ENCODE results near the gene HSPA1L.

The HSPA1L gene

DNA sequence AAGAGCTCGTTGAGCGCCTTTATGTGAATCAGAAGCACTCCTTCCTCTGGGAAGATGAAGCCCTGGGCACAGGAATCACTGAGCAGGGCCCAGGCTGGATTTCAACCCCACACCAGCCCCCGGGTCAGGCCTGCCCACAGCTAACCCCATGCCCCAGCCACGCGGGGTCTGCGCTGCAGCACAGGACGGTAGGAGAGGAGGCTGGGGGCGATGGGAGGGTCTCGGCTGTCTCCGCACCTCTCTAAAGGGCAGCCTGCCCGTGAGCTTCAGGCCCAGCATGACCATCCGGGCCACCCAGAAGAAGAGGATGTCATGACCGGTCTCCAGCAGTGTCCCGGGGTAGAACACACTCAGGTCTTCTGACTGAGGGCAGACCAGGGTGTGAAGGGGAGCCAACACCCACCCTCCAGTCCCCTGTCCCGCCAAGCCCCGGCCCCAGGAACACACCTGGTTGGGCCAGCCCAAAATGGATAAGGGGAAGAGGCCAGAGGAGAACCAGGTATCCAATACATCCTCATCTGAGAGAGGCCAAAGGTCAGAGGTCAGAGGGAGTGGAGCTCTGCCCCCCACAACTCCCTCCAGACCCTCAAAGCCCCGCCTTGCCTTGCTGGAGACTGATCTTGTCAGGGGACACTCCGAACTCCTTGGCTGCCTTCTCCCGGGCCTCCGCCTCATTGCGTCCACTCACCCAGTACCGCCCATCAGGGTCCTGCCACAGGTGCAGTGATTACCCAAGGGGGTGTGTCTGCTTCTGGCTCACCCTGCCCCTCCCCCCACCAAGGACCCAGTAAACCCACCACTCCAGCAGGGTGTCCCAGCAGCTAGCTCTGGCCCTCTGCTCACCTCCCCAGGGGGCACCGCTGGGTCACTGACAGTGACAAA, 33.6 kb downstream of the HSPA1L start:
- DNase-seq: no peak

DNA sequence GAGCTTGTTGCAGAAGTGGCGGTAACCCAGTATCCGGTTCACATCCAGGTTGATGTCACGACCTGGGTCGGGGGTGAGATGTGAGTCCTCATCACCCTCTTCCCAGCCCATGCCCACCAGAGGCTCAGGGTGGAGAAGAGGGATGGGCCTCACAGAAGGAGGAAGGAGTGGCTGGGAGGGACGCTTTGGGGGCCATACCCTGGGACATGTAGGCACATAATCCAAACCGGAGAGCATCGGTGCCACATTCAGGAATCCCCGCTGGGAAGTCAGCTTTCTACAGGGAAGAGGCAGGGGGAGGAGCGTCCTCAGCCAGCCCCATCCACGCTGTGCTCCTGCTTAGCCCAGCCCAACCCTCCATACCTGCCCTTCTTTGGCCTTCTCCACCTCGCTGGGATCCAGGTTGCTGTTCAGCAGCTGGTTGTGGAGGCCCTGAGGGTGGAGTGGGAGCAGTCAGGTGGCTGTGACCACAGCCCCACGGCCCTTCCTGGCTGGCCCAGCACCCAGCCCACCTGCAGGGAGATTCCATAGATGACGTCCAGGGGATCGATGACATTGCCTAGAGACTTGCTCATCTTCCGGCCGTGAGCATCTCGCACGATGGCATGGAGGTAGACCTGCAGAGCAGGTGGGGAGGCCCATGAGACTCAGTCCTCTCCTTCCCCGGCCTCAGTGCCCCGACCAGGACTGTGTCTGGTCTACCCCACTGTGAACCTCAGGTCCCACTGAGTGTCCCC, 34.4 kb downstream of the HSPA1L start:
- DNase-seq: no peak

DNA sequence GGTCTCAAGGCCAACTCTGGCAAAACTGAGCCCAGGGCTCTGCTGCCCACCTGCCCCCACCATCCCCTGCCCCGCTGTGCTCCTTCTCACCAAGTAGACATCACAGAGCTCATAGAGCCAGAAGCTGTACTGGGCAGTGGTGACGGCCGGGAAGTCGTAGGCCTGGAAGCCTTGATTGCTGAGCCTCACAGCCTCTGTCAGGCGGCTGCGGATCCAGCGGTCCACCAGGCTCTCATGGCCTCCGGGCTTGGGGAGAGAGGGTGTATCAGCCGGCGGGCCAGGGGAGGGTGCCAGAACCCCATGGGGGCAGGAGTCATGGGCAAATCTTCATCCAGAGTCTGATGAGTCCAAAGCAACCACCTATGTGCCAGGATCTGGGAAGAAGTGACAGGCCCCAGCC, 35.2 kb downstream of the HSPA1L start:
- DNase-seq: no peak

DNA sequence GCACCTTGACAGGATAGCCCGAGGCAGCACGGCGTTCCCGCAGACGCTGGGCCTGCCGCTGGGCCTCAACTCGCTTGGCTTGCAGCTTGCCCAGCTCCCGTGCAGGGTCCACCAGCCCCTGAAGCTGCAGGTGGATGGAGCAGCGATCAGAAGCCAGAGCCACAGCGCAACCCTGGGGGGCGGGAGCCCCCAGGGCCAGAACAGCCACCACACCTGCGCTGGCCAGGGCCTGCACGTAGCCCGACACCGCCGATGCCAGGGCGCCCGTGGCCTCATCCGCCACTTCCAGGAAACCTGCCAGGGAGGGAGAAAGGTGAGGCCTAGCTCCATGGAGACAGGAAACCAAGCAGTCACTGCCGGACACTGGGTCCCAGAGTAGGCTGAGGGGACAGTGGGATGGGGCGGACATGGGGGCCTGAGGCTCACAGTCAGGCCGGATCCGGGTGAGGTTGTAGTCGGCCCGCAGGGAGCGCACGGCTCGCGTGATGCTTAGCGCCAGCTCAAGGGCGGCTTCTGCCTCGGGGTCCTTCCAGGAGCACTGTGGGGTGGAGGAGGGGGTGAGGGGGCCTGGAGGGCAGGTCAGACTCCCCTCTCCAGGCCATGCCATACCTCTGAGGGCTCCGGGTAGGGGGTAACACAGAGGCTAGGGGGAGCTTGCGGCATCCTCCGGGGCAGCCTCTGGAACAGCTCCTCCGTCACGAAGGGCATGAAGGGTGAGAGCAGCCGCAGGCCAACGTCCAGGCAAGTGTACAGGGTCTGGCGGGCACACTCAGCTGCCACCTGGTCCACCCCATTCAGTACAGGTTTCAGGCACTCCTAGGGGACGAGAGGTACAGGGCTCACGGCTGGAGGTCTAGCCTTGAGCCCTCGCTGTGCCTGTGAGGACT, 35.8 kb downstream of the HSPA1L start:
- no peak for DNase-seq

DNA sequence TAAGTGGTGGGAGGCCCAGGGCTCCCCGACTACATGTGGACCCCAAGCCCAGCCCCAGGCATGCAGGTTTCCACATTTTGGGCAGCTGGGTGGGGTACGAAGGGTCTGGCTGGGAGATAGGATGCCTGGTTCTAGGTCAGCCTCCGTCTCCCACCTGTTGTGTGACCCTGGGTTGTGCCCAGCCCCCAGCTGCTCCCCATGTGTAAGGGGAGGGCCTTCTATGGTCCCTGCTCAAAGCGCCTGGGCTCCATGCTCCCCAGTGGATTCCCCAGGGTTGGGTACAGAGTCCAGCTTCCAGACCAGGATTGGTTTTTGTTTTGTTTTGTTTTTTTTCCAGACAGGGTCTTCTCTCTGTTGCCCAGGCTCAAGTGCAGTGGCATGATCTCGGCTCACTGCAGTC, 36.9 kb downstream of the HSPA1L start:
- DNase-seq: no peak

DNA sequence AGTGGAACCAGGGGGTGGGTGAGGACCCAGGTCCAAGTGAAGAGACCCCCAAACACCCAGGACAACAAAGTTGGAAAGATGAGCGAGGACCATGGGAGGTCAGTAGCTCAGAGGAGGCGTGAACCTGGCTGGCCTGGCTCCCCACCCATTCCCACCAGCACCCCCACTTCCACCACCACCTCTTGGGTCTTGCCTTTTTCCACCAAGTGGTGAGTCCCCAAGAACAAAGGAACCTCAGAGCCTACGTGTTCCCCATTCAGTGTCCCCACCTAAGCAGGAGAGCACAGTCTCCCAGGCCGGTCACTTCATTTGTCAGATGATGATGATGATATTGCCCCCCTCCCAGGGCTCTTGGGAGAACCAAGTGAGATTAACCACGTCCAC, 37.4 kb downstream of the HSPA1L start:
- no peak for DNase-seq

DNA sequence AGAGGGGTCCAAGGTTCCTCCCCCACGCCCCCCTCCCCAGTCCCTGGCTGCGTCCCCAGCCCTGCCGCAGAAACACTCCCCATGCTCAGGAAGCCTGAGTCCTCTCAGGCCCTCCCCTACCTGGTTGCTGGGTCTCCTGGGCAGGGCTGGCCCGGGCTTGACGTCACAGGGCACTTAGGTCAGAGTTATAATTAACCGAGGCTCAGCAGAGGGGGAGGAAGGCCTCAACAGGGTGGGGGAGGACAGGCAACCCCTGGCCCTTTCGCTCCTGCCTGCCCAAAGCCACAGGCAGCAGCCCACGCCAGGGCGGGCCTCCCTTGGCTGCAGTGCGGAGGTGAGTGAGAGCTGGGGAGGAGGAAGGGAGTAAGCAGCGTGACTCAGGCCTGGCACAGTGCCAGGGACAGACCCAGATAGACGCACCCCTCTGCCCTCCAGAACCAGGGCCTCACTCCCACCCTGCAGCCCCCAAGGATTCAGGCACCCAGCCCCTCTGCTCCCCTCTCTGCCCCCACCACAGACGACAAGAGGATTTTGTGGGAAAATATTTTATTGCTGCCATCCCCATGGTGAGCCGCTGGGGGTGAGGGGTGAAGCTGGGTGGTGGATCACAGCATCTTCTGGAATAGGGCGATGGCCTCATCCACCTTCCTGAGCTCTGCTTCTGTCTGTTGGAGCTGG, 38.0 kb downstream of the HSPA1L start, which contains the start of gene VWA7:
TSS of gene VWA7 (minus strand) at position 340 of the 678 bp plus-strand sequence. CDS start 549 bp downstream, outside the sequence.
- no peak for DNase-seq

DNA sequence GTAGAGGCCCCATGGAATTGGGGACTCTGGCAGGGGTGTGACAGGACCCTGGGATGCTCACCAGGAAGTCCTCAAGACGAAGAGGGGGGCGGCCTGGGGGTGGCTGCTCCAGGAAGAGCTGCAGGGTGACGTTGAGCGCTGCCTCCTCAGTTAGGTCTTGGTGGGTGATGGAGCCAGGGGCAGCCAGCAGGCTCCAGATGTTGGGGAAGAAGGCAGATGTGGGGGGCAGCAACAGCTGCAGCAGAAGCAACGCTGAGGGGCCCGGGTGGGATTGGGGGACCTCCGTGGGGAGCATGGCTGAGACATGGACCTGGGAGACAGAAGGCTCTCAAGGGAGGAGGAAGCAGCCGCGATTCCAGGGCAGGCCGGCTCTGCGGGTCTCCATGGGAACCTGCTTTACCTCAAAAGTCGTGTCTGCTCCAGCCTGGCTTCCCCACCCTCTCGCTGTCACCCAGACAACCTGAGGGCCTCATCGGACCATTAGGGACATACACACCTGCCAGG, 38.5 kb downstream of the HSPA1L start:
- no peak for DNase-seq

DNA sequence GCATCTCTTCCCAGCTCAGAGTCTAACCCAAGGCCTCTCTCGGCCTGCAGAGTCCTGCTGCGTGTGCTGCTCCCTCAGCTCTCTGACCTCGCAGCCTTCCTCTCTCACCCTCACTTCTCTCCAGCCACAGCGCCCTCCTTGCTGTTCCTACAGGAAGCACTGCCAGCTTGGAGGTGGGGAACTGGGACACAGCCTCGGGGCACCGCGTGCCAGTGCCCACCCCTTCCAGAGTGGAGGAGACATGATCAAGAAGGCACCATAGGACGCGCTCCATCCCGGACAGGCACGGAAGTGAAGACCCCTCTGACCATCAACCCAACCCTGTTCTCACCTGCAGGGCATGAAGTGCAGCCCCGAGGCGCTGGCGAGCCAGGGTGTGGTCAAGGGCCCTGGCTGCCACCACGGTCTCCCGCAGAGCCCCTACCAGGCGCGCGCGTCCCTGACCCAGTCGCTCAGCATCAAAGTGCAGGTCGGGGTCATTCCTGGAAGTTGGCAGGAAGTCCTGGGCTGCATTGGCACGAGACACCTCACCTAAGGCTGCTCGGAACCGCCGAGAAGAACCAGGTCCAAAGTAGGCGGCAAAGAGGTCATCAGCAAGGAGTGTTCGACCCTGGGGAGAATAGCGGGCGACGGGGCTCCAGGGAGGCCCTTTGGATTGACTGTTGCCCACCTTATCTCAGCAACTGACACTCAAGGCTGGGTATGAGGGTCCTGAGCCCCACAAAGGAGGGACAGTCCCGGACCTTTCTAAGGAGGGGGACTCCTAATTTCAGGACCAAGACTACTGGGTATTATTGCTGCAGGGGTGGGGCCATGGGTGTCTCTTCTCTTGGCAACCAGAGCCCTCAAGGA, 39.2 kb downstream of the HSPA1L start:
- DNase-seq: no peak

DNA sequence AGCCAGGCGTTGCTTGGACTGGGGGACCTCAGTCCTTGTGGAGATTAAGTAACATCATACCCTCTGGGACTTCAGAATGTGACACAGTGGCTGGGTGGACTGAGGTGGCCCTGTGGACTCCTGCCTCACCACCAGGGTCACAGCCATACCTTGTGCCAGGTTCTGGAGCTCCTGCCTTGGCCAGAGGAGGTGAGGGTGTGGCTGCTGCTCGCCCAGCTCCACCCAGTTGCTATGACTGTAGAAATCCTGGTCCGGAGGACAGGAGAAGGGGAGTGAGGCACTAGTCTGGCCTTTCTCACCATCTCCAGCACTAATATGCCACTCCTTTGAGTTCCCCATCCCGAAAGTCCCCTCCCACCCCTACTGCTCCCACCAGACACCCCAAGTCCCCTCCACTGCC, 39.9 kb downstream of the HSPA1L start:
- DNase-seq: no peak

DNA sequence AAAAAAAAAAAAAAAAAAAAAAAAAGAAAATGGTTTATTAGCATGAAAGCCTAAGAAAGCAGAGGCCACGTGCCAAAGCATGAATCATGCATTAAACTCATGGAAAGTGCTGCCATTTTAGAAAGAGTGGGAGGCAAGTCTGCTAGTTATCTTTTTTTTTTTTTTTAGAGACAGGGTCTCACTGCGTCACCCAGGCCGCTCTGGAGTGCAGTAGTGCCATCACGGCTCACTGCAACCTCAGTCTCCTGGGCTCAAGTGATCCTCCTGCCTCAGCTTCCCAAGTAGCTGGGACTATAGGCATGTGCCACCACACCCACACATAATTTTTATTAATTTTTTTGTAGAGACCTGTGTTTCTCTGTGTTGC, 43.1 kb downstream of the HSPA1L start:
- DNase-seq: no peak

DNA sequence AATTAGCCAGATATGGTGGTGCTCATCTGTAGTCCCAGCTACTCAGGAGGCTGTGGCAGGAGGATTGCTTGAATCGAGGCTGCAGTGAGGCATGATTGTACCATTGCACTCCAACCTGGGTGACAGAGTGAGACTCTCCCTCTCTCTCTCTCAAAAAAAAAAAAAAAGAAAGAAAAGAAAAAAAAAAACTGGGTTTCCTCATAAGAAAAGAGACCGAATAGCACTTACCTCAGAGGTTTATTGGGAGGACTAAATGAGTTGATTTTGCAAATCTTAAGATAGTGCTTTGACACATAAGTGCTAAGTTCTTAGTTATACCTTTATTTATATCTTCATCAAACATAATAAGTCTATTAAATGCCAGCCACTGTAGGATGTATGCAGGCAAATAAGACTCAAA, 44.2 kb downstream of the HSPA1L start:
- no peak for DNase-seq

DNA sequence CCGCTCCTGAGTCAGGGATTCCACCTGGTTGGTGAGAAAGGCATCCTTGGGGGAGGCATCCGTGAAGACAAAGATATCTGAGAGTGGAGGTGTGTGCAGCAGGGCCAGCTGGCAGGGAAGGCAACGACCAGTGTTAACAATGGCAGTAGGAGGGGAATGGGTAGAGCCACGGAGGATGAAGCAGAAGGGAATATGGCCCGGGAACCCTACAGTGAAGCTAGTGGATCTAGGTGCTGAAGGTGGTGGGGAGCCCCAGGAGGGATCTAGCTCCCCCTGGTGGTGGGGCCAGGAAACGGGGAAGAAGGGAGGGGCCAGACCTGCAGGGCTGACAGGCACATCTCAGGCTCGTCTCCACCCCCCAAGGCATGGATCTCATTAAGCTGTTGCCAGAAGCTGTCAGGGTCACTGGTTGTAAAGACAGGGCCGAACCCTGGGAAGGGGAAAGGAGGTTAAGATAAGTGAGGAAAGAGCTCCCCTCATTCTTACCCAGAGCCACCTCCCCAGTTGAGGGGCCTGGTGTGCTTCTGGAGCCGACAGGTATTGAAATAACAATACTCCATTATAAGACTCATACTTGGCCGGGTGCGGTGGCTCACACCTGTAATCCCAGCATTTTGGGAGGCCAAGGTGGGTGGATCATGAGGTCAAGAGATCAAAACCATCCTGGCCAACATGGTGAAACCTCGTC, 45.3 kb downstream of the HSPA1L start:
- DNase-seq: no peak

DNA sequence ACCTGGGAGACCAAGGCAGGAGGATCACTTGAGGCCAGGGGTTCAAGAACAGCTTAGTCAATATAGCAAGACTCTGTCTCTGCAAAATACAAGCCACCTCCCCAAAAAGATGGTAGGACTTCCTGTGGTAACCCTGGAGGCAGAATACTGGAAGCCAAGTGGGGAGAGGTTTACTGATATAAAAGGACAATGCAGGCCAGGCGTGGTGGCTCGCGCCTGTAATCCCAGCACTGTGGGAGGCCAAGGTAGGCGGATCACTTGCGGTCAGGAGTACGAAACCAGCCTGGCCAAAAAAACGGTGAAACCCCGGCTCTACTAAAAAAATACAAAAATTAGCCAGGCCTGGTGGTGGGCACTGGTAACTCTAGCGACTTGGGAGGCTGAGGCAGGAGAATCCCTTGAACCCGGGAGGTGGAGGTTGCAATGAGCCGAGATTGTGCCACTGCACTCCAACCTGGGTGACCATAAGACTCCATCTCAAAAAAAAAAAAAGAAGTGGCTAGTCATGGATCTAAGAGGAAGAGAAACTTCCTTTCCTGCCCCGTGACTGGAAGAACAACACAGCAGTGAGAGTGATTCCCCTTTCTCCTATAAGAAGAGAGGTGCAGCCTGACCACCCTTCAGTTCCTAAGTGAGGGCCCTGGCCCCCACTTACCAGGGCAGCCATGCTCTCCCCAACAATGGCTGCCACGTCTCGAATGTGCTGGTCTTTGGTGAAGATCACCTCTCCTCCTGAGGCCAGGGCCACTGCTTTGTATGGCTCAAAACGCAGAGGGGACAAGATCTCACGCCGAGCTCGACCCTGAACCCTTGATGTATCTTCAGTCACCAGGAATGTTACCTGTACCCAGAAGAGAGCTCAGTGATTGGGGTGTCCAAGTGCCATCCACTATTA, 46.5 kb downstream of the HSPA1L start:
- DNase-seq: no peak

DNA sequence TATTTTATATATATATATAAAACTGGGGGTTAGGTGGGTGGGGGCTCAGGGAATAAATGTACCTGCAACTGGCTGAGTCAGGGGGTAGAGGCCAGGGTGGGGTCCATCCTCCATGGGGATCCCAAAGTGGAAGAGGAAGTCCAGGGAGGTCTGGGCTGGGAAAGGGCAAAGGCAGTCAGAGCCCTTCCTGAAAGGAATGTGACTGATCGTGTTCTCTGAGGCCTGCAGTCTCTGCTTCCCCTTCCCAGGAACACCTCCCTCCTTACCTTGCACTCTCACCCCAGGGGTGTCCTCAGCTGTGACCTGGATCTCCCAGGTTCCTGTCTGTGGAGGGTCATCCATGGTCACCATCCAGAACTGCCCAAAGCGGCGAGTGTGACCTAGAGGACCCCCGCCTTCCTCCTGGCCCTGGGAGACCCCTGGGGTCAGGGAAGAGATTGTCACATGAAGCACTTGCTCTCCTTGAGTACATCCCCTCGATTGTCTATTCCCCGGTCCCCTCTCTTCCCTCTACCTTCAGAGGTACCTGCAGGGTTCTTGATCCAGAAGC, 47.9 kb downstream of the HSPA1L start:
- DNase-seq: no peak

DNA sequence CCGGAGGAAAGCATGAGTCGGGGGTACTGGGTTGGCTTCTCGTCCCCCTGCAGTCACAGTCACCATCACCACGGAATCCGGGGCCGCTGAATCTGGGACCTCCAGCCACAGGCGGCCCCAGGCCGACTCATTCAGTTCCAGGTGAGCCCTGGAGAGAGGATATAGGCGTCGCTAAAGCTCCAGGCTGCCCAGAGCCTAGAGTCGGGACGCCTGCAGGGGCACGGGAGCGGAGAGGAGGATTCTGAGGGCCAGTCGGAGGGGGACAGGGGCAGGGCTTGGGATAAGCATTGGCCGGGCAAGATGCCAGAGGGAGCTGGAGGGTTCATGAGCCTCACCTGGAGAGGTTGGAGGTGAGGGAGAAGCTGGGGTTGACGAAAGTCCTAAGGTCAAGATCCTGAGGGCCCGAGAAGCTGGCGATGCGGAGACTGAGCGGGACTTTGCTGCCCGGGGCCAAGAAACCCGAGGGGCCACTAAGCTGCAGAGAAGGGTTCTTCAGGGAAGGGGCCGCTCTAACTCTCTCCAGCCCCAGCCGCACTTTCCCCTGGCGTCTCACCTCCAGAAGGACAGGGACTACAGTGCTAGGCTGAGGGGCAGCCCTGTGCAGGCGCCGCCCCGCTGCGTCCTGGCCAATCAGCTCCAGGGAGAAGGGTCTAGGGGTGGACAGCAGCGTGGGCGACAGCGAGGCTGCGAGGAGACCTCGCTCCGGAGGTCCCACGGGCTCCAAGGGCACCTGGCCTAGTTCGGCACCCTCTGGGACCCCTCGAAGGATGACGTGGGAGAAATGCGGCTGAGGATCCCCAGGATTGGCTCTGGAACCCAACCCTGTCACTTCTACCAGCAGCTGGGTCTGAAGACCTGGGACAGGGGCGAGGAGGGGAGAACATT, 48.9 kb downstream of the HSPA1L start:
- no peak for DNase-seq

DNA sequence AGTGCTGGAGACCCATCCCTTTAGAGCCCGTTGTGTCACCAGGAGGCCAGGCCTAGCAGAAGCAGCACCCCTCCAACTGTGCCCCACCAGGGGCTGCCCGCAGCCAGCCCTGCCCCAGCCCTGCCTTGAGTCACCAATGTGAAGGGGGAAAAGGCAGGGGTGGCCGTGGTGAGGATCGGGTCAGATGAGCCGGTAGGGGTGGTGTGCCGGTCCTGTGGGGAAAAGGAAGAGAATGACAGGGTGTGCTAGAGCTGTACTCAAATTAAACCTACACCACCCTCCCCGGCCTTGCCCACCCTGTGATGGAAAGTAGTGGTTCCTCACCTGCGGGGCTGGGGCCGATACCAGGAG, 49.5 kb downstream of the HSPA1L start:
- DNase-seq: no peak

DNA sequence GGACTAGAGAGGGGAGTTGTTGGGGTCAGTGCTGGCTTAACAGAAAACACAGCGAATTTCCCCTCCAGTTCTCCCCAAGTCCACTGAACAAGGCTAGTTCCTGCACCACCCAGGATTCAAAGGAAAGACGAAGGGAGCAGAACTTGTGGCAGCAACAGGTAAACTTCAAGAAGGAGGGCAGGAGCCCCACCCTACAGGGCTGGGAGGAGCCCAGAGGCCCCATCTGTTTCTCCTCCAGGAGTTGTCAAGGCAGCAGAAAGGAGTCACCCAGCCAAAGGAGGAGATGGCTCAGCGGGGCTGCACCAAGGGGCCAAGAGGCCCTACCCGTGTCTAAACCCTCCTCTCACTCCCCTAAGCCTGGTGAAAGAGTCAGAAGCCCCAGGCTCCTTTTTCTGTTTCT, 50.9 kb downstream of the HSPA1L start:
- DNase-seq: no peak

DNA sequence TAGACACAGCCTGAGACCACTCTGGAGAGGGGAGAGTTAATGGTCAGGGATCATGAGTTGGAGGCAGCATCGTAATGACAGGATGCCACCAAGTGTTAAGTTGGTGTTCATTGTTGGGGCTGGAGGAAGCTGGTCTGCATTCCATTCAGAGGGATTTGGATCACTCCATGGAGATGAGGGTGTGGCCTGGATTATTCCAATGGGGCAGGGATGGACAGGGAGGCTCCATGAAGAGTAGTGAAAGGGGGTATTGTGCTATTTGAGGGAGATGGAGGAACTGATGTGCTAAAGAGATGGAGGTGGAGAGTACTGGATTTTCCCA, 51.5 kb downstream of the HSPA1L start:
- DNase-seq: no peak
